Measurements from ENCODE around the gene CCDC127.

The CCDC127 gene

DNA sequence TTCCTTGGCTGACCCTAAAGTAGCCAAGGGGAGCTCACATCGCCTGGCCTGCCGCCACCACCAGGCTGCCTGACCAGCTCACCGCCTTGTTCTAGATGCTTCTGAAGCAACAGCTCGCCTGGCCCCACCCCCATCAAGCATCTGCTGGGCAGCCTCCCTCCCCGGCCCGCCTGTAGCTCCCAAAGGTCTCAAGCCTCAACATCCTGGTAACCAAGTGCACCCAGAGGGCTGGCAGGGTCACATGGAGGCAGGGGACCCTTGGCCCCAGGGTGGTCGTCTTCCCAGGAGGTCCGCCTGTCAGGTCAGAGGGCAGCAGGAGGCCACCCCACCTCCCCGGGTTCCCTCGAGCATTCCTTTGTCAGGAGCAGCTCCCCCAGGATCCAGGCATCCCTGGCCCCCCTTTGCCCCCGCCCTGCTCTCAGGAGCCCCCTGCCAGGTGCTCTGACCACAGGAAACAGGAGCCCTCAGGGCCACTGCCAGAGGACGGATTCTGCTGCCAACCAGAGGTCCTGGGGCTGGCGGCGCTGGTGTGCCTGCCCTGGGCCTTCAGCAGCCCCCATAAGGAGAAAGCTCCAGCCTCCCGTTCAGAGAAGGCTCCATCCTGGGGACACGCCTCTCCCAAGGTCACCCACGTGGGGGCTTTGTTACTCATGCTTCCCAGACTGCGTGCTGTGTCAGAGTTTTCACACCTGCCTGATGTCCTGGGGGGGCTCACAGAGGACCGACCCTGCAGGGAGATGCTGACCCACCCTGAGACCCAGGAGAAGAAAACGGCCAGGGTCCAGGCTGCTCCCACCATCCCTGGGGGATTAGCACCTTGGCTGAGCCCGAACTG is 30.1 kb downstream of the CCDC127 start:
- no peak for DNase-seq

DNA sequence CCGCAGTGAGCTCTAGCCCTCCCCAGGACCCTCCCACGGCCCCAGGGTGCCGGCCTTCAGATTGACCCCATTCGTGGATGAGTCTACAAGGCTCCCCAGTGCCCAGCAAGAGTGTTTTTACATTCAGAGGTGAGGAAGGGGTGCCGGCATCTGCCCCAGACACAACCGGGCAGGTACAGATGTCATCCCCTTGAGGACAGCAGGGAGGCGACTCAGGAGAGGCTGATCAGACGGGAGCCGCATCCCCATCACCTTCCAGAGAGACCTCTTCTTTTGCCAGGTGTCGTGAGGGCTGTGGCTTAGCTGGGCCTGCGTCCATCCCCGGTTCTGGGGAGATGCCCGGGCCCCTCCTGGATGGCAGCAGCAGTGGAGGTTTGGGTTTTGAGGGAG is 30.9 kb downstream of the CCDC127 start:
- DNase-seq: no peak

DNA sequence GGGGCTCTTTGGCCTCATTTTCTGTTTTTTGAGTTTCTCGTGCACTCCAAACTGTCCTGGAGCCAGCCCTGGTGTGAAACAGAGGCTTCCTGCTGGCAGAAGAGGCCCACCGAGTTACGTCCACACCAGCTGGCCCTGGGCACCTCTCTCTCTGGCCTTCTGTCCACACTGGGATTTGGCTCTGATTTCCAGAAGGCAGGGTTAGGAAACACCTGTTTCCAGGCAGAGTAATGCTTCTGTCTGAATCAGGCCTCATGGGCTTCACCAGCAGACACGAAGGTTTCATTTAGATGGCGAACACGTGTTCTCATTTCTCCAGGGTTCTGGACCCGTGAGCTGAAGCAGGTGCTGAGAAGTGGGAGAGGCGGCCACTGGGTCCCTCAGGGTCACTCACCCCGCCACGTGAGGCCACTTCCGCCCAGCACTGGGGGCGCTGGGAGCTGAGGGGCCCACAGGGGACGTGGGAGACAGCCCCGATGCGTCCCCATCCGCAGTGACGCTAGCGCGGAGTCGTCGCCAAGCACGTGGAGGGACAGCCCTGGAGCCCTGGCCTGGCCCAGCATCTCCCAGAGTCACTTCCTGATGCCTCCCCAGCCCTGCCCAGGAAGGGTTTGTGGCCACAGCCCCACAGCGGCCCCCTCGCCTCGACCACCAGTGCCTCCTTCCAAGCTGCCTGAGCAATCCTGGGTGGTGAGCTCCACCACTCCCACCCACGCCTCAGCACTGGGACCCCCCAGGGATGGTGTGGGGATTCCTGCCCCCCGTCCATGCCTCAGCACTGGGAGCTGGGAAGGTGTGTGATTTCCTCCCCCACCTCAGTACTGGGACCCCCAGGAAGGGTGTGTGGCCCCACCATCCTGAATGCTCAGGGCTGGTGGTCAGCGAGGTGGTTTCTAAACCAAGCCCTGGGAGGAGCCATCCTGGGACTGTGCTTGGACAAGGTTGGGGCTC is 31.6 kb downstream of the CCDC127 start:
- no peak for DNase-seq

DNA sequence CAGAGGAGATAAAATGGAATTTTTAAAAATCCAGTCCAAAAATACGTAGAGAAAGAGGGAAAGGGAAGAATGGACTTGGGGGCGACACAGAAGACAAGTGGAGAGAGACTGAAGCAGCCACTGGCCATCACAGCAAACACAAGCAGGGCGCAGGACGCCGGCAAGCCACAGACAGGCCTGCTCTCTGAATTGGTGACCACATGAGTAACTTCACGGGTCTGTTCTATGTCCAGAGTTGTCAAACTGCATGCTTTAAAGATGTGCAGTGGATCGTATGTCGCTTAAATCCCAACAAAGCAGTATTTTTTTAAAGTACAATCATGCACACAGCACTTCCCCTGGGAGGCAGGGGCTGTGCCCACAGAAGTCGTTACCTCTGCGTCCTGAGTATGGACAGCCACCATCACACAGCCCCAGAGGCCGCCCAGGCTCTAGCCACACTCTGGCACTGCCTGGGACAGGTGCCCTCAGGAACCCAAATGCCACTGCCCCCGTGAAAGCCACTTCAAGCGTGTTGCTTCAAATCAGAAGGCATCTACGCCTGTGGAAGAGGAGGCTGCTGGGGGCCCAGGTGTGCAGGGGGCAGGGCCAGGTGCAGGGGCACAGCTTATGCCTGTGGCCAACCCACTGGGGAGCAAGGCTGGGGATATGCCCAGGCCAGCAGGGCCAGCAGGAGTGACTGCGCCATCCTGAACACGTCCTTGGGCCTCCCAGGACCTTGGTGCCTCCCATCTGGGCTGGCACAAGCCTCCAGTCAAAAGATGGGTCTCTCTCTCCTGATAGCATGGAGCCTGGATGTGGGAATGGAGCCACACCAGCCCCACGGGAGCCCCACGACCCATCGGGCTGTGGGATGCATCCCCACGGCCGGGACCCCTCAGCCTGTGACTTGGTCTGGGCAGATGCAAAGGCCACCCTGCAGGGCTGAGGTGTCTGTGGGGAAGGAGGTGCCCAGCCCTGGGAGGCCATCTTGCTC is 32.6 kb downstream of the CCDC127 start:
- no peak for DNase-seq

- no peak for DNase-seq
Measured at GRCh38 chr5:184471-184870, 33.5 kb downstream of the CCDC127 start.

DNA sequence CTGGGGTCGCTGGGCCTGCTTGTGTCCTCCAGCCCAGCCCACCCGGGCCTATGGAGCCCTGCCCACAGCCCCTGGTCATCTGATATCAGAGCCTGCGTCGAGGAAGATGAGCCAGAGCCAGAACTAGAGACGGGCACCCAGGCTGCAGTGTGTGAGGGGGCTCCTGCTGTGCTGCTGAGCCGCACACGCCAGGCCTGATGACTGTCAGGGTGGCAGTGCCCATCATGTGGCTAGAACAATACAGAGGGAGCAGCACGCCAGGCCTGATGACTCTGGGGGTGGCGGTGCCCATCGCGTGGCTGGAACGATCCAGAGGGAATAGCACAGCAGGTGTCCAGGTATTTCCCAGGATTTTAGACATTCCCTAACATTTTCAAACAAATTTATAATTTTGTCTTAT is 35.8 kb downstream of the CCDC127 start:
- no peak for DNase-seq

- DNase-seq: no peak
Measured at GRCh38 chr5:181566-181965, 36.4 kb downstream of the CCDC127 start.

DNA sequence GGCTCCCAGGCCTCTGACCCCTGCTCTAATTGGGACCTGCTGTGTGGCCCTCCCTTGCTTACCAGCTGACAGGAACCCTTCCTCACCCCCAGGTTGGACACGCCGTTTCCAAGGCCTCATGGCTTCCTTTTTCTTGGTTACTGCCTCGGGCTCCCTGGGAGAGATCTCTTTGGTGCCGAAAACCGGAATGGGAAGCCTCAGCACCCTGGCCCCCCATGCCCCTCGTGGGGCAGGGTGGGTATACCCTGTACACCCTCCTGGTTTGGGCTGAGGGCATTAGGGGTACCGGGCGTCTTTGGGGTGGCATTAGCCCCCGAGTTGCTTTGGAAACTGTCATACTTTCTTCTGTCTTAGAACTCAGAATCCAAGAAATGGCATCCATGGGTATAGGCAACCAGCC is 36.8 kb downstream of the CCDC127 start:
- no peak for DNase-seq

- DNase-seq: no peak
Measured at GRCh38 chr5:180286-180918, 37.6 kb downstream of the CCDC127 start.

- no peak for DNase-seq
Measured at GRCh38 chr5:179401-179800, 38.6 kb downstream of the CCDC127 start.

DNA sequence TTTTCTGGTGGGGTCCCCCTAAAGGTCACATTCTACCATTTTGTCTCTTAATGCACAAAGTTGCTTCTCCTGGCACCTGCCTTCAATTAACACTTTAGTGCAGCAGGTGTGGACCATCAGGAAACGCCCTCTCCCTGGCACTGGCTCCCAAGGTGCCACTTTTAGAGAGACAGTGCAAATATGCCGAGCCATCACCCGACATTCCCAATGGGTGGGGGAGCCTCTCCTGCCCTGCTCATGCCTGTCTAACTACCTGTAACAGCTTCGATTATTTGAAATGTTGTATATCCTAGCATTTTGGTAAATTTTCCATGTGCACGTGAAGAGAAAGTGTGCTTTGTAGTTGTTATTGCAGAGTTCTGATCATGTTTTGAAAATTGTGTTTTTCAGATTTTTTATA is 39.8 kb downstream of the CCDC127 start:
- DNase-seq: no peak

- DNase-seq: no peak
Measured at GRCh38 chr5:176296-176823, 41.6 kb downstream of the CCDC127 start.

DNA sequence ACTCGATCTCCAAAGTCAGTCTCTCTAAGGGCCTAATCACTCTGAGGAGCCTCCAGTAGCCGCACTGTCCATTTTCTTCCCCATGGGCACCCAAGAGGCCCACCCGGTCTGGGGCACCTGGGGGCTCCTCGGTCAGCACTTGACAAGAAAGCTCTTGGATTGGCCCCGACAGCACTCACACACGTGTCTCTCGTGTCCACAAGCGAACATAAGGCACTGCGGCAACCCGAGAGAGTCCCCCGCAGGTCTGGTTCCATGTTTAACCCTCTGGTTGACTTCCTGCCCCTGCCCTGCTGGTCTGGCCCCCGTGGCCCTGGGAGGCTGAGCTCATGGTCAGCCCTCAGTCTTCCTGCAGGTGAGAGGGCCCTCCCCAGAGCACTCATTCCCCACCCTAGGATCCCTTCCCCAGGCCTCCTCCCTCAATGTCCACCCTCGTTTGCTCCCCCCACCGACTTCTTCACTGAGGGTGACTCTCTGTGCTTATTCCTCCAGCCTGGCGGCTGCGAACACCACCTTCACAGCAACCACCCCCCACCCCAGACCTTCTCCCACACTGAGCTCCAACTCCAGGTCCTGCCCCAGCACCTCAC is 43.0 kb downstream of the CCDC127 start:
- no peak for DNase-seq

DNA sequence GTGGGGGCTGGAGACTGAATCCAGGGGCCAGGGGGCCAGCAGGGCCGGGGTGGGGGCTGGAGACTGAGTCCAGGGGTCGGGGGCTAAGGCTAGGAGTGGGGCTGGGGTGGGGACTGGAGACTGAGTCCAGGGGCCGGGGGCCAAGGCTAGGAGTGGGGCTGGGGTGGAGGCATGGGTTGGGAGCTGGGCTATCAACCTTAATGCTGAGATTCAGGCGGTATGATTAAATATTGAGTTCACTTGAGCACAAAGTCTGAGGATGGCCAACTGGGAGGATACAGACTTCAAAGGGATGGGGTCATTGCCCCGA is 43.7 kb downstream of the CCDC127 start:
- no peak for DNase-seq

- no peak for DNase-seq
Measured at GRCh38 chr5:173392-174290, 44.3 kb downstream of the CCDC127 start.

DNA sequence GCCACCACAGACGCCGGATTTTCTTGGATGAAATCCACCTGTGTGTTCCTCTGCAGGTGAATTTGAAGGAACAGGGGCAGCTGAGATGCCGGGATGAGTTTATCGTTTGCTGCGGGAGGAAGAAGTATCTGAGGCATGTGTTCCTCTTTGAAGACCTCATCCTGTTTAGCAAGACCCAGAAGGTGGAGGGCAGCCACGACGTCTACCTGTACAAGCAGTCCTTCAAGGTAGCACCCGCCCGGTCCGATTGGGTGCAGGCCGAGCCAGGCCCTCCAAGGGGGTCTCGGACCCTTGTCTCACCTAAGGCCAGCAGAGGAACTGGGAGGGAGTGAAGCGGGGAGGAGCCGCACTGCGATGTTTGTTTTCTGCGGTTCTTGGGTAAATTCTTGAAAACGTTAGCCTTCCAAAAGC is 45.1 kb downstream of the CCDC127 start:
- no peak for DNase-seq

DNA sequence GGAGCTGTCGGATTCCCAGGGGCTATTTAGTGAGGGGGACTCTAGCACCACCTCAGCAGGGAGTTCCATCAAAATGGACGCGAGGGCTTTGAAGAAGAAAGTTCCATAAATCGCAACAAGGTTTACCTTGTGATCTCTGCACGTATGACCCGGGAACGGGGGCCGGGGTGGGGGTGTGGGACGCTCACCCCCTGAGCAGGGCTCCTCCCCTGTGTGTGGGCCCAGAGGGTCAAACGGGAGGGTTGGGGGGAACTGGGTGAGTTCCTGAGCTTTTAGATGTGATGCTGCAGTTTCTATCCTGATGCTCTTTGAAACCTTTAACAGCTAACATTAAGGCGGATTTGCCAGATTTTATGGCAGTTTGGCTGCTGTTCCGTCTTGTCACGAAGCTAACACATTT is 45.5 kb downstream of the CCDC127 start:
- no peak for DNase-seq

DNA sequence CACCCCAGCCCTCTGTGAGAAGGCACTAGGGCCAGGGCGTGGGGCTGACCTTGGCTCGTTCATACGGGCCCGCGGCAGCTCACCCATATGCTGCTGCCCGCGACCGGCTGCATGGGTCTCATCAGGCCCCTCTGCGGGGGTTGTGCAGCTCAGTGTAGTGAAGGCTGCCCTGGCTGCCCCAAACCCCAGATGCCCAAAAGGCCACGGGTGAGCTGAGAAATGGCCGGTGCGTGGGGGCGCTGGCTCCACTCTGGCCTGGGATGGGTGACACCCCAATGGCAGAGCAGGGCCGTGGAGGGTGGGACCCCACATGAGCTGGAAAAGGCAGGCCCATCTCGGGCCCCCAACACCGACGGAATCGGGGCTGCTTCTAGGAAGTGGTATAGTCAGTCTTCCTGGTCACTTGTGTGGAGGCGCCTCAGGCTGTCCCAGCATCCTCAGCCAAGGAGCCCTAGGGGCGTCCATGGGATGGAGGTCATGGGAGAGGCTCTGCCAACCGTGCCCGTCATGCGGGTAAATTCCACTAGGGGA is 46.1 kb downstream of the CCDC127 start:
- no peak for DNase-seq

DNA sequence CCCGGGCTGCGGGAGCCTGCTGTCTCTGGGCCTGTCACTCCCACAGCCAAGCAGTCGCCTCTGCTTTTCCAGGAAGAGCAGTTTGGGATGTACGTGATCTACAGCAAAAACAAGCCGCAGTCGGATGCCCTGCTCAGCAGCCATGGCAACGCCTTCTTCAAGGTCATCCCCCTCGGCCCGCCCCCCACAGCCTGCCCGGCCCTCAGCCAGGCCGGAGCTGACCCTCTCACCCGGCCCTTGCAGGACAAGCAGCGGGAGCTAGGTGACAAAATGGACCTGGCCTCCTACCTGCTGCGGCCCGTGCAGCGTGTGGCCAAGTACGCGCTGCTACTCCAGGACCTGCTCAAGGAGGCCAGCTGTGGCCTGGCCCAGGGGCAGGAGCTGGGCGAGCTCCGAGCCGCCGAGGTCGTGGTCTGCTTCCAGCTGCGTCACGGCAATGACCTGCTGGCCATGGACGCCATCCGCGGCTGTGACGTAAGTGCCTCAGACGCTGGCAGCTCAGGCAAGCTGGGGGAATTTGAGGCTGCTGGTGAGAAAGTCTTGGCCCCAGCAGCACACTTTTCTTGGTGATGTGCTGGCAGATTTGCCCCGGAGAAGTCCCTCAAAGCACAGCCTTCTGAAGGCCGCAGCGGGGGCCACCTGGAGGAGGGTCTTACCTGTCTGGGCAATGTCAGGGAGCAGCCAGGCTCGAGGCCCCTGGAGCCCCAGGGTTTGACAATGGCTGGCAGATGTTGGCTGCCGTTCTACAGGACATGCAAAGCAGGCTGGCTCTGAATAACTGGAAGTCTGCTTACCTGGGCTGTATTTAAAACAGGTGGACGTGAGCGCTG is 46.8 kb downstream of the CCDC127 start:
- DNase-seq: no peak

DNA sequence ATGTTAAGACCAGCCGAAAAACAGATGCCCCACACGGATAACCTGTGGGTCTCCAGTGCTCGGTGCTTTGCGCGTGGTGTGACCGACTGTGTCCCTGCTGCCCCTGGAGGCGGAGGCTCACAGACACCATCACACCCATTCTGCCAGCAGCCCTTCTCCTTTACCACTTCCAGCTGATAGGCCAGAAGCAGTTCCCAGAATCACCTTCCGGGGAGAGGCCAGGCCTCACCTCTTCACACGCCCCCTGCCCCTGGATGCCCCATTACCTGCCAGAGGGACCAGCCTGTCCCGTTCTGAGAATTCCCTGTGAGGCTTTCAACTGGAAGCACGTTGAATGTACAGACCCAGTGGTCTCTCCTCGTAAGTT is 48.2 kb downstream of the CCDC127 start:
- no peak for DNase-seq

Data from NCI-H2171 treated with DMSO at 0.1 percent for 48 hours (cell line).